LNCaP clone FGC (cell line): ENCODE data around the gene LGALS12.

ENCODE experiments used
- DNase-seq: peaks from one replicate; pipeline ENCODE4 v3.0.0-alpha.2; 2011; ENCODE audit warnings: low read depth
- H3K4me3 ChIP-seq: 2 replicates; pipeline ENCODE4 v1.5.1; 2011; ENCODE audit warnings: mild to moderate bottlenecking, low read depth, low read length, control low read depth
- TF ChIP-seq, protein P1 (sequence below): IDR thresholded peaks from 2 replicates; pipeline ENCODE4 v1.5.1; 2012; ENCODE audit warnings: mild to moderate bottlenecking; ENCODE audit not compliant: control insufficient read depth, insufficient read depth; ENCODE audit errors: extremely low read depth

Gene LGALS12, protein sequence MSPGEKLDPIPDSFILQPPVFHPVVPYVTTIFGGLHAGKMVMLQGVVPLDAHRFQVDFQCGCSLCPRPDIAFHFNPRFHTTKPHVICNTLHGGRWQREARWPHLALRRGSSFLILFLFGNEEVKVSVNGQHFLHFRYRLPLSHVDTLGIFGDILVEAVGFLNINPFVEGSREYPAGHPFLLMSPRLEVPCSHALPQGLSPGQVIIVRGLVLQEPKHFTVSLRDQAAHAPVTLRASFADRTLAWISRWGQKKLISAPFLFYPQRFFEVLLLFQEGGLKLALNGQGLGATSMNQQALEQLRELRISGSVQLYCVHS

DNA sequence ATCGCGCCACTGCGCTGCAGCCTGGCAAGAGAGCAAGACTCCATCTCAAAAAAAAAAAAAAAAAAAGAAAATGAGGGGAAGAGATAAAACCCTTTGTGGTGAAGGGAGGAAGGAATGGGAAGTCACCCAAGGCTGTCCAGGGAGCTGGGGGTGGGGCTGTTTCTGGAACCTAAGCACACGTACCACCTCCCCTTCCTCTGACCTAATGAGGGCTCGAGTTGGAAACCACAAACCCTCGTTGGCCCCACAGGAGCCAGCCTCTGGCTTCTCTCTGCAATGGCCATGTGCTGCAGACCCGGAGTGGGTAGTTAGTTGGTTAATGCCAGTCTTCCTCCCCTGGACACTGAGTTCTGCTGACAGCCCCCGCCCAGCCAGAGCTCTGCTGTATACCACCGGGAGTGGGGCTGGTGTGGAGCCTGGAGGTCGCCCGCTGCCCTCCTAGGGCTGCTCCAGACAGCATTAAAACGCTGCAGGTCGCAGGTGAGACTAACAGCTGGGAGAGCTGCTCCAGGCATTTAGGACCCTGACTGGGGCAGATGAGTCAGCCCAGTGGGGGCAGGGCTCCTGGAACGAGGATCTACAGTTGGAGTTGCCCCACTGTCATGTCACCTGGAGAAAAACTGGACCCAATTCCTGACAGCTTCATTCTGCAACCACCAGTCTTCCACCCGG, at the start of gene LGALS12:
TSS of gene LGALS12 (plus strand) at position 228 of the 672 bp plus-strand sequence. CDS start at position 603, 375 bp downstream.
- DNase-seq, result no peak
- no peak within 1 kb of the TSS for H3K4me3 ChIP-seq
- TF ChIP-seq, protein P1, sequence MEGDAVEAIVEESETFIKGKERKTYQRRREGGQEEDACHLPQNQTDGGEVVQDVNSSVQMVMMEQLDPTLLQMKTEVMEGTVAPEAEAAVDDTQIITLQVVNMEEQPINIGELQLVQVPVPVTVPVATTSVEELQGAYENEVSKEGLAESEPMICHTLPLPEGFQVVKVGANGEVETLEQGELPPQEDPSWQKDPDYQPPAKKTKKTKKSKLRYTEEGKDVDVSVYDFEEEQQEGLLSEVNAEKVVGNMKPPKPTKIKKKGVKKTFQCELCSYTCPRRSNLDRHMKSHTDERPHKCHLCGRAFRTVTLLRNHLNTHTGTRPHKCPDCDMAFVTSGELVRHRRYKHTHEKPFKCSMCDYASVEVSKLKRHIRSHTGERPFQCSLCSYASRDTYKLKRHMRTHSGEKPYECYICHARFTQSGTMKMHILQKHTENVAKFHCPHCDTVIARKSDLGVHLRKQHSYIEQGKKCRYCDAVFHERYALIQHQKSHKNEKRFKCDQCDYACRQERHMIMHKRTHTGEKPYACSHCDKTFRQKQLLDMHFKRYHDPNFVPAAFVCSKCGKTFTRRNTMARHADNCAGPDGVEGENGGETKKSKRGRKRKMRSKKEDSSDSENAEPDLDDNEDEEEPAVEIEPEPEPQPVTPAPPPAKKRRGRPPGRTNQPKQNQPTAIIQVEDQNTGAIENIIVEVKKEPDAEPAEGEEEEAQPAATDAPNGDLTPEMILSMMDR, result no peak

DNA sequence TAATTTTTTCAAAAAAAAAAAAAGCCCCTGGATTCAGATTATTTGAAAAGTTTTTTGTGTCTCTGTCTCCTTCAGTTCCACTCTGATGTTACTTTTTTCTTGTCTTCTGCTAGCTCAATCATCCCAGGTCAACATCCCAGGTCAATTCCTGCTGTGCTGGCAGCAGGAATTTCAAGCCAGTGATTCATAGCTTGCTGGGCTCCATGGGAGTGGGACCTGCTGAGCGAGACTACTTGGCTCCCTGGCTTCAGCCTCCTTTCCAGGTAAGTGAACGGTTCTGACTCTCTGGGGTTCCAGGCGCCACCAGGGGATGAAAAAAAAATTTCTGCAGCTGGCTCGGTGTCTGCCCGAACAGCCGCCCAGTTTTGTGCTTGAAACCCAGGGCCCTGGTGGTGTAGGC, 46.3 kb upstream of the LGALS12 start:
- TF ChIP-seq, protein P1, result no peak
- DNase-seq, result no peak
- no peak overlapping the region for H3K4me3 ChIP-seq

DNA sequence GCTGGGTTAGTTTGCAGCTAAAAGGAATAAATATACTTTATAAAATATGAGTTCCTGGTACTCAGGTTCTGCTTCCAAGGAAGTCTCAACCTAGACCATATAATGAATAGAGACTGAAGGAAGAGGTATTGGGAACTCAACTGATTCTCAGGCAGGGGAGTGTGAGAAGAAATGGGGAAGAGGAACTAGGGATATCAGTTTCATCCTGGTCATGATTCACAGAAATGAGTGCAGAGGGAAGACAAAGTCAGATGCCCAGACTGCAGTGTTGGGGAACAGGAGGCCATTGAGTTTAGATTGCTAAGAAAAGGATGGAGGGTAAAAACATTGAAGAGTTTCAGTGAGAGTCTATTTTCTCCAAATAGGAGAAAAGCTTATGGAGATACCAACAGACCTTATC, 43.7 kb upstream of the LGALS12 start:
- TF ChIP-seq, protein P1, result no peak
- H3K4me3 ChIP-seq, result no peak overlapping the region
- DNase-seq, result no peak

DNA sequence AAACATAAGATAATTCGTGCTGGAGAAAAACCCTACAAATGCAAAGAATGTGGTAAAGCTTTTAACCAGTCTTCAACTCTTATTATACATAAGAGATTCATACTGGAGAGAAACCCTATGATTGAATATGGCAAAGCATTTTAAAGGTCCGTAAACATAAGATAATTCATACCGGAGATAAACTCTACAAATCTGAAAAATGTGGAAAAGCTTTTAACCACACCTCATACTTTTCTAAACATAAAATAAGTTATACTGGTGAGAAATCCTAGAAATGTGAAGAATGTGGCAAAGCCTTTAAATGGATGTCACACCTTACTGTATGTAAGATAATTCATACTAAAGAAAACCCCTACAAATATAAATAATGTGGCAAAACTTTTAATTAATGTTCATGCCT, 35.6 kb upstream of the LGALS12 start:
- no peak for DNase-seq
- TF ChIP-seq, protein P1, result no peak
- no peak overlapping the region for H3K4me3 ChIP-seq

DNA sequence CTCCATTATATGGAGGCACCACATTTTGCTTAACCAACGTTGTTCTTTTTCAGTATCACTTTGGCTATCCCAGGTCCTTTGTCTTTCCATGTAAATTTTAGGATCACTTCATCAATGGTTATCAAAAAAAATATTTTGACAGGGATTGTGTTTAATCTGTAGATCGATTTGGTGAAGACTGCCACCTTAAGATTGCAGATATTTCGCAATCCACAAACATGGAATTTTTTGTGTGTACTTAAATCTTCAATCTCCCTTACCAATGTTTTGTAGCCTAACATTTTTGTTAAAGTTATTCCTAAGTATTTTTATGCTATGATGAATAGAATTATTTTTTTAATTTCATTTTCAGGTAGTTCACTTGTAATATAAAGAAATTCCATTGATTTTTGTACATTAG, 33.5 kb upstream of the LGALS12 start:
- no peak for DNase-seq
- TF ChIP-seq, protein P1, result no peak

DNA sequence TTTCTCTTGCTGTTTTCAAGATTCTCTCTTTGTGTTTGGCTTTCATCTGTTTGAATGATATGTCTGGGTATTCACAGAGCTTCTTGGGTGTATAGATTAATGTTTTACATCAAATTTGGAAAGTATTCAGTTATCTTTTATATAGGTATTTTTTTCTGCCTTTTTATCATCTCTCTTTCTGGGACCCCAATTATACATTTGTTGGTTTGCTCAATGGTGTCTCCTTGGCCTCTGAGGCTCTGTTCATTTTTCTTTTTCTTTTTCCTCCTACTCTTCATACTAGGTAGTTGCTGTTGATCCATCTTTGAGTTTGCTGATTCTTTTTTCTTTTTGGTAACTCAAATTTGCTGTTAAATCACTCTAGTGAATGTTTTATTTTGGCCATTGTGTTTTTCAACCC, 29.3 kb upstream of the LGALS12 start:
- H3K4me3 ChIP-seq, result no peak overlapping the region
- TF ChIP-seq, protein P1, result no peak
- DNase-seq, result no peak

More for the DNA sequence above, 33.5 kb upstream of the LGALS12 start:
- no peak overlapping the region for H3K4me3 ChIP-seq
